Lower leg skin (tissue), 4 donors: ENCODE data around the gene CTXN1. TPM values are rescaled to one million over a fixed set of nuclear protein-coding genes. Genes with fewer than 3 reads are reported as not detected.

ENCODE experiments used
- DNase-seq, 2 donors: peaks; one replicate each; pipeline ENCODE4 v3.0.0-alpha.2; 2019; ENCODE audit warnings: low spot score in 2 of 2
- H3K4me3 ChIP-seq: fragments of 200-600 bp; sonication (generic); 2 replicates; pipeline ENCODE4 v1.5.1; 2017; ENCODE audit warnings: mild to moderate bottlenecking, low read depth; ENCODE audit not compliant: poor library complexity, severe bottlenecking
- POLR2A ChIP-seq, 2 donors: fragments of 450-650 bp; IDR thresholded peaks; one replicate each; pipeline ENCODE4 v1.6.1; 2016 to 2017; ENCODE audit warnings: antibody characterized with exemption in 2 of 2, mild to moderate bottlenecking in 1 of 2, moderate library complexity in 1 of 2
- WGBS, 2 donors: methylation state at CpG; one replicate each; pipeline ENCODE4 v1.1.5; 2018; 5-methylcytosine and 5-hydroxymethylcytosine counted together
- intact Hi-C: fragments of 100-400 bp; cut with DNase I; formaldehyde crosslinking; loops from one replicate; pipeline ENCODE4 v1.15.0; 2023; ENCODE audit warnings: low total_unique reads
- total RNA-seq, 4 donors: library from RNA; depleted of rRNA; stranded (reverse); fragments of >200 nt; gene quantifications; one replicate each; pipeline ENCODE4 v1.1.0, GENCODE V29; 2016
- TF ChIP-seq, protein P1 (sequence below), 3 donors: fragments of 450-650 bp; IDR thresholded peaks; one replicate each; pipeline ENCODE4 v1.5.1; 2016; ENCODE audit warnings: antibody characterized with exemption in 3 of 3, mild to moderate bottlenecking in 3 of 3, moderate library complexity in 2 of 3

CTXN1 gene
- 1 to 10 TPM; 4.0 to 4.8 (median 4.0) TPM for total RNA-seq

DNA sequence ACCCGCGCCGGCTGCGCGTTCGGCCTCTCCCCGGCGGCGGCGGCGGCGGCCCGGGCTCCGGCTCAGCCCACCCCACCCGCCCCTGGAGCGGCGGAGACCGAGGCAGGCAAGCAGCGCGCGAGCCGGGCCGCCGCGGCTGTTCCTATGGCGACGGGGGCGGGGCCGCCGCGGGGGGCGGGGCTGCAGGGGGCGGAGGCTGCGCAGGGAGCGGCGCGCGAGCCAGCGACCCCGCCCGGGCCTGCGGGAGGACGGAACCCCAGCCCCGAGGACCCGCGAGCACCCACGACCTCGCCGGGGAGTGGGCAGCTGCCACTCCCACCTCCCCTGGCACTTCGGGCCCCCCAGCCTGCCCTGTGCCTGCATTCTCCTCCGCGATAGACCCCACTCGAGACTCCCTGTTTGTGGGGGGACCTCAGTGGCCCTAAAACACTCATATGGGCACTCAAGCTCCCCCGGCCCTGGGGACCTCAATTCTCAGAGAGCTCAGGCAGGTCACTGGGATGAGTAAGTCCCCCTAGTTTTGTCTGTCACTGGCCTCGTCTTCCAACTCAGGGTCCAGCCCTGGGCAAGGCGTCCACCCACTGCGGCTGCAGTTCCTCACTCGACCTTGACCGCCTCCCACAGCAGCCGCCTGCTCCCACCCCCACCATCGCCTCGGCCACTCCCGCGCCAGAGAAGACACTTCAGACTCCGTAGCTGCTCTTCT, at the start of gene CTXN1:
TSS of gene CTXN1 (minus strand) at position 115 of the 706 bp plus-strand sequence. CDS start 597 bp downstream, outside the sequence.
- peak within 1 kb of the TSS; percentile 11 for H3K4me3 ChIP-seq
- intact Hi-C loops = loop anchor here (5.0 kb wide), 1 partner anchor 74 kb away; no protein-coding TSS in a partner anchor
- DNase-seq = no peak
- TF ChIP-seq, protein P1, sequence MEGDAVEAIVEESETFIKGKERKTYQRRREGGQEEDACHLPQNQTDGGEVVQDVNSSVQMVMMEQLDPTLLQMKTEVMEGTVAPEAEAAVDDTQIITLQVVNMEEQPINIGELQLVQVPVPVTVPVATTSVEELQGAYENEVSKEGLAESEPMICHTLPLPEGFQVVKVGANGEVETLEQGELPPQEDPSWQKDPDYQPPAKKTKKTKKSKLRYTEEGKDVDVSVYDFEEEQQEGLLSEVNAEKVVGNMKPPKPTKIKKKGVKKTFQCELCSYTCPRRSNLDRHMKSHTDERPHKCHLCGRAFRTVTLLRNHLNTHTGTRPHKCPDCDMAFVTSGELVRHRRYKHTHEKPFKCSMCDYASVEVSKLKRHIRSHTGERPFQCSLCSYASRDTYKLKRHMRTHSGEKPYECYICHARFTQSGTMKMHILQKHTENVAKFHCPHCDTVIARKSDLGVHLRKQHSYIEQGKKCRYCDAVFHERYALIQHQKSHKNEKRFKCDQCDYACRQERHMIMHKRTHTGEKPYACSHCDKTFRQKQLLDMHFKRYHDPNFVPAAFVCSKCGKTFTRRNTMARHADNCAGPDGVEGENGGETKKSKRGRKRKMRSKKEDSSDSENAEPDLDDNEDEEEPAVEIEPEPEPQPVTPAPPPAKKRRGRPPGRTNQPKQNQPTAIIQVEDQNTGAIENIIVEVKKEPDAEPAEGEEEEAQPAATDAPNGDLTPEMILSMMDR (IDR thresholded peaks at IDR 0.05) = no peak
- no peak for TF ChIP-seq POLR2A (IDR thresholded peaks at IDR 0.05)
- 15 to 24% methylated on average over 19 to 31 of the region's 65 CpGs for WGBS, 2 donors

DNA sequence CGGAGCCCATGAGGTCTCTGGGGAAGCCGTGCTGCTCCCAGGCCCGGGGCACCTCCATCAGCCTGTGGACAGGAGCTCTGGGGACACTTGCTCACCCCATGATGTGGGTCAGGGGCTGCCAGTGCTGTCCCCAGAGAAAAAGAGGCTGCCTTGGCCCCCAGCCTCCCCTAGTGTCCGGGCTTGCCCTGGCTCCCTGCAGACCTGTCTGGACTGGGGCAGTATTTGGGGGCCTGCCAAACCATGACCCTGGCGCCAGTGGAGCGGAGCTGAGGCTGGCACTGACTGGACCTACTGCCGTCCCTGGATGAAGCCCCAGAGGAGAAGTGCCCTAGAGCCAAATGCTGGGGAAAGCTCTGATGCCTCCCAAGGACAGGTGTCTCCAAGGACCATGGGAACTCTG, 49.1 kb upstream of the CTXN1 start:
- intact Hi-C loops = loop anchor here (10.0 kb wide), 1 partner anchor 280 kb away; no protein-coding TSS in a partner anchor
- no peak overlapping the region for H3K4me3 ChIP-seq
- TF ChIP-seq, protein P1 (IDR thresholded peaks at IDR 0.05) = no peak
- no peak for TF ChIP-seq POLR2A (IDR thresholded peaks at IDR 0.05)
- DNase-seq = no peak
- WGBS, 2 donors = 71 to 76% methylated on average over 7 of the region's 7 CpGs

DNA sequence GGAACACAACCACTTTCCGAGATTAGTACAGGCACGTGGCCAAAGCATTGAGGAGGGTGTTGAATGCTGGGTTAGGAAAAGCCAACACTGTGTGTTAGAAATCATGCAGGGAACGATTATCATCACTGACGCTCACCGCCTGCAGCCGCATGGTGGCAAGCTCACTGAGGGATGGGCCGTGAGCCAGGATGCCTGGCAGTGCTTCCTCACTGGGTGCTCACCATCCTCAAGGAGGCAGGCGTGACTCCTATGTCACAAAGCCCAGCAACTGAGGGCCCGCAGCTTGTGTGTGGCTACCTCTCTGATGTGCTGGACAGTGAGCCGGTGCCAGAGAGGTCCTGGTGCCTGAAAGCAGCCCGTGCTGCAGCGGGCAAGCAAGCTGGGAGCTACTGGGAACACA, 47.9 kb upstream of the CTXN1 start:
- no peak for DNase-seq
- no peak overlapping the region for H3K4me3 ChIP-seq
- TF ChIP-seq, protein P1 (IDR thresholded peaks at IDR 0.05) = no peak
- no peak for TF ChIP-seq POLR2A (IDR thresholded peaks at IDR 0.05)
- intact Hi-C loops = loop anchor here (10.0 kb wide), 1 partner anchor 281 kb away; no protein-coding TSS in a partner anchor
- 77 to 83% methylated on average over 12 of the region's 12 CpGs for WGBS, 2 donors

DNA sequence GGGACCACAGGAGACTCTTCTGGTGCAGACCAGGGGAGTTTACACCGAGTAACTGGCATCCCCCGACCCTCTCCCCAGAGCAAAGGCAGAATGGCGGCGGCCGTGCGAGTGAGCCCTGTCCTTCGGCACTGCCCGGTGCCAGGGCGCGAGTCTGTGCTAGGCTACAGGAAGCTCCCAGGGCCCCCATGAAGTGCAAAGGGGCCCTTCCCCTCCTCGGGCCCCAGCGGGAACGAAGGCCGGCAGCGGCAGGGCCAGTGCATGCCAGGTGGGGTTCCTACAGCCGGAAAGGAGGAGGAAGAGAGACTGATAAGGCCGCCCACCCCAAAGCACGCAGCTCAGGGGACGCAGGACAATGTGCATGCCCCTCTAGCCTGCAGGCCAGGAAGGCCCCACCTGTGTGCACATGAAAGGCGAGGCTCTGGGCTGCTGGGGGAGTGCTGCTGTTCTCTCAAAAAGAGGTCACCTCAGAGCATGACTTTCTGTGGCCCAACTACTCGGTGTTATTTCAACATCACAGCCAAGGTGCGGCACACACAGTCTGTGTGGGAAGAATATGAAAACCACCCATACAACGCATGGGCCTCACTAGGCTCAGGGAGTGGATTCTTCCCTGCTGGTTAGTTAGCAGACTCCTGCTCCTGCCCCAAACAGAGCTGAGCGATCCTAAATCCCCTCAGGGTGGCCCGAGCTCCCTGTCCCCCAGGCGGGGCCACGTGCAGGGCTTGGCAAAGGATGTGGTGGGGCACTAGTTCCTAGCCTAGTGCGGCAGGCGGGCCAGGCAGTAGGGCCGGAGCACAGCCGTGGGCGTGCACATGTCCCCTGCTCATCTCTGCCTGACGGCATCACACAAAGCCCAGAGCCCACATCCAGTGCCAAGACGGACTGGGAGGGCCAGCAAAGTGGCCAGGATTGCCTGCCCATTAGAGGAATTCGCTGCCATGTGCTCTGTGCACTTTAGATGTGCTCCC, 45.9 kb upstream of the CTXN1 start:
- DNase-seq = no peak
- intact Hi-C loops = loop anchor here (10.0 kb wide), 1 partner anchor 283 kb away; no protein-coding TSS in a partner anchor
- WGBS, 2 donors = 85 to 86% methylated on average over 34 to 35 of the region's 35 CpGs
- TF ChIP-seq POLR2A (IDR thresholded peaks at IDR 0.05) = no peak
- TF ChIP-seq, protein P1 (IDR thresholded peaks at IDR 0.05) = no peak
- H3K4me3 ChIP-seq = no peak overlapping the region

DNA sequence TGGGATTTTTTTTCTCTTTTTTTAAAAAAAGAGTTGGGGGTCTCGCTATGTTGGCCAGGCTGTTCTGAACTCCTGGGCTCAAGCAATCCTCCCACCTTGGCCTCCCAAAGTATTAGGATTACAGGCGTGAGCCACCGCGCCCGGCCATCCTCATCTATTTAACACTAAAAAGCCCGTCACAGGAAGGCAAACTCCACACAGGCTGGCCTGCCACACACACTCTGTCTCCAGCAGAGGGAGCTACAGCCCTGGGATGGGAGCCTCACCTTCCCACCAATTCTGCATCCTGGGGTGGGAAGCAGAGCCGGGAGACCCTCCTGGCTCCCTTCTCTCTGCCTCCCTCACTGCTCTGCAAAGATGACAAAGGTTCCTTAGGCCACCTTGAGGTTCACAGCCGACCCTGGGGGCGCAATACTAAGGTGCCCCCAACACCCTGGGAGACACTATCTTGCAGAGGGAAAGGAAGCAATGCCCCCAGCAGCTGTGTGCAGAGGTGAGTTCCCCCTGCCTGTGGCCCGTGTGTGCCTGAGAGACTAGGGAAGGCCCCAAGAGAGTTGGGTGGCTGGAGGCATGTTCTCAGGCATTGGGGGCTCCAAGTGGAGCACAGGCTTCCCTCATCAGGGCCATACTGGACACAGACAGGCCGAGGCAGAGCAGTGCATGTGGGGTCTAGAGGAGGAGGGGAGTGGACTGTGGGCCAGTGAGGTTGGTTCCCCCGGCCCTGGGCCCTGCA, 44.9 kb upstream of the CTXN1 start:
- WGBS, 2 donors = 73 to 76% methylated on average over 11 to 12 of the region's 12 CpGs
- intact Hi-C loops = loop anchor here (10.0 kb wide), 1 partner anchor 284 kb away; no protein-coding TSS in a partner anchor

More for the DNA sequence above, 44.9 kb upstream of the CTXN1 start:
- TF ChIP-seq, protein P1 (IDR thresholded peaks at IDR 0.05) = peak in 1 of 3 donors; percentile 29
- no peak for TF ChIP-seq POLR2A (IDR thresholded peaks at IDR 0.05)
- DNase-seq = no peak
- H3K4me3 ChIP-seq = no peak overlapping the region
